Measurements from ENCODE around the gene MOCOS. TPM values are rescaled to one million over a fixed set of nuclear protein-coding genes. Genes with fewer than 3 reads are reported as not detected.

MOCOS gene
- polyA plus RNA-seq, 1 donor (not counting 4 experiments of a cell fraction or from before 2014, with no cell fraction given) = 2.8 TPM

DNA sequence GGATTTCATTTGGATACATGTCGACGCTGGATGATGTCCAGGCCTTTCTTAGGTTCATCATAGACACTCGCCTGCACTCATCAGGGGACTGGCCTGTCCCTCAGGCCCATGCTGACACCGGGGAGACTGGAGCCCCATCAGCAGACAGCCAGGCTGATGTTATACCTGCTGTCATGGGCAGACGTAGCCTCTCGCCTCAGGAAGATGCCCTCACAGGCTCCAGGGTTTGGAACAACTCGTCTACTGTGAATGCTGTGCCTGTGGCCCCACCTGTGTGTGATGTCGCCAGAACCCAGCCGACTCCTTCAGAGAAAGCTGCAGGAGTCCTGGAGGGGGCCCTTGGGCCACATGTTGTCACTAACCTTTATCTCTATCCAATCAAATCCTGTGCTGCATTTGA lies 28.3 kb downstream of the MOCOS start:
- Histone ChIP-seq H3K4me2 (ENCODE audit: control insufficient read depth, extremely low read depth, insufficient read depth, low read depth, low read length) (no peak overlapping the region), H2AFZ (ENCODE audit: control insufficient read depth, low read length) (no peak overlapping the region), H3K9ac (ENCODE audit: control insufficient read depth, extremely low read depth, insufficient read depth, low read length) (no peak overlapping the region), H3K79me2 (ENCODE audit: control insufficient read depth, insufficient read depth, low read length) (no peaks in the 10 kb centered on the region), H3K4me3 (ENCODE audit: control insufficient read depth in 2 of 3, extremely low read depth in 1 of 3, insufficient read depth in 2 of 3, low read depth in 1 of 3, low read length in 3 of 3) (no peak overlapping the region), H3K27ac (ENCODE audit: control insufficient read depth, insufficient read depth, low read length) (no peak overlapping the region), H3K4me1 (ENCODE audit: control insufficient read depth, extremely low read depth, insufficient read depth, low read length) (peaks cover 10% of the 10 kb centered on the region), H3K9me3 (ENCODE audit: control insufficient read depth, low read depth, low read length) (no peaks in the 10 kb centered on the region), H4K20me1 (ENCODE audit: control insufficient read depth, extremely low read depth, insufficient read depth, low read length) (no peaks in the 10 kb centered on the region), H3K27me3 (ENCODE audit: control insufficient read depth, extremely low read depth, insufficient read depth, low read length) (no peaks in the 10 kb centered on the region), H3K36me3 (ENCODE audit: control insufficient read depth in 2 of 2, extremely low read depth in 1 of 2, insufficient read depth in 2 of 2, low read length in 2 of 2) (no peaks in the 10 kb centered on the region), H3K9me1 (ENCODE audit: control insufficient read depth, extremely low read depth, insufficient read depth, low read length) (no peaks in the 10 kb centered on the region)
- TF ChIP-seq, protein P1, sequence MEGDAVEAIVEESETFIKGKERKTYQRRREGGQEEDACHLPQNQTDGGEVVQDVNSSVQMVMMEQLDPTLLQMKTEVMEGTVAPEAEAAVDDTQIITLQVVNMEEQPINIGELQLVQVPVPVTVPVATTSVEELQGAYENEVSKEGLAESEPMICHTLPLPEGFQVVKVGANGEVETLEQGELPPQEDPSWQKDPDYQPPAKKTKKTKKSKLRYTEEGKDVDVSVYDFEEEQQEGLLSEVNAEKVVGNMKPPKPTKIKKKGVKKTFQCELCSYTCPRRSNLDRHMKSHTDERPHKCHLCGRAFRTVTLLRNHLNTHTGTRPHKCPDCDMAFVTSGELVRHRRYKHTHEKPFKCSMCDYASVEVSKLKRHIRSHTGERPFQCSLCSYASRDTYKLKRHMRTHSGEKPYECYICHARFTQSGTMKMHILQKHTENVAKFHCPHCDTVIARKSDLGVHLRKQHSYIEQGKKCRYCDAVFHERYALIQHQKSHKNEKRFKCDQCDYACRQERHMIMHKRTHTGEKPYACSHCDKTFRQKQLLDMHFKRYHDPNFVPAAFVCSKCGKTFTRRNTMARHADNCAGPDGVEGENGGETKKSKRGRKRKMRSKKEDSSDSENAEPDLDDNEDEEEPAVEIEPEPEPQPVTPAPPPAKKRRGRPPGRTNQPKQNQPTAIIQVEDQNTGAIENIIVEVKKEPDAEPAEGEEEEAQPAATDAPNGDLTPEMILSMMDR (optimal IDR thresholded peaks at IDR 0.05 in 1 of 3, IDR thresholded peaks at IDR 0.05 in 1 of 3, conservative IDR thresholded peaks at IDR 0.05 in 1 of 3; ENCODE audit: extremely low read depth in 1 of 3, insufficient read depth in 2 of 3, low read length in 3 of 3) = no peak
- TF ChIP-seq EZH2 (IDR thresholded peaks at IDR 0.05; ENCODE audit: low read length) = no peak
- no peak for DNase-seq (ENCODE audit: low read depth, low spot score)
- FAIRE-seq = no peak
- dilution Hi-C loops (cut with MboI; ENCODE audit: extremely low pct_ligation_motif_present, low sequenced_read_pairs) = no loop called here

DNA sequence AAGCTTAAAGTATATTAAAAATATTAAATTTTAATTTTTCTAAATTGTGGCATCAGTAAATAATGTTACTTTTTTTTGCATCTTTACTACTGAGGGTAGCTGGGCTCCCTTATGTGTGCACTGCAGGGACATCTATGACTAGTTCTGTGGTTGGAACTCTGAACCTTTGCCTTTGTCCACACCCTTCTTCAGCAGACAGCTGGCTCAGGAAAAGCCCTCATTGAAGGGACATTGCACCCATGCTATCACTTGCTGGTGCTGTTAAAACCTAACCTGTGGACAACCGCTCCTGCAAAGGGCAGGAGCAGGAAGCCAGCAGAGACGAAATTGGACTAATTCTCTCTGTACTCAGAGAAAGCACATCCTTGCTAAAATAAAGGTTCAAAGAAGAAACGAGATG lies 30.1 kb downstream of the MOCOS start:
- TF ChIP-seq, protein P1 (optimal IDR thresholded peaks at IDR 0.05 in 1 of 3, IDR thresholded peaks at IDR 0.05 in 1 of 3, conservative IDR thresholded peaks at IDR 0.05 in 1 of 3; ENCODE audit: extremely low read depth in 1 of 3, insufficient read depth in 2 of 3, low read length in 3 of 3) = no peak
- no peak for TF ChIP-seq EZH2 (IDR thresholded peaks at IDR 0.05; ENCODE audit: low read length)
- Histone ChIP-seq H4K20me1 (ENCODE audit: control insufficient read depth, extremely low read depth, insufficient read depth, low read length) (no peaks in the 10 kb centered on the region), H3K9me3 (ENCODE audit: control insufficient read depth, low read depth, low read length) (no peaks in the 10 kb centered on the region), H3K36me3 (ENCODE audit: control insufficient read depth in 2 of 2, extremely low read depth in 1 of 2, insufficient read depth in 2 of 2, low read length in 2 of 2) (no peaks in the 10 kb centered on the region), H3K9me1 (ENCODE audit: control insufficient read depth, extremely low read depth, insufficient read depth, low read length) (no peaks in the 10 kb centered on the region), H3K27me3 (ENCODE audit: control insufficient read depth, extremely low read depth, insufficient read depth, low read length) (no peaks in the 10 kb centered on the region), H3K79me2 (ENCODE audit: control insufficient read depth, insufficient read depth, low read length) (no peaks in the 10 kb centered on the region), H3K27ac (ENCODE audit: control insufficient read depth, insufficient read depth, low read length) (no peak overlapping the region), H2AFZ (ENCODE audit: control insufficient read depth, low read length) (no peak overlapping the region), H3K4me1 (ENCODE audit: control insufficient read depth, extremely low read depth, insufficient read depth, low read length) (no peaks in the 10 kb centered on the region), H3K4me3 (ENCODE audit: control insufficient read depth in 2 of 3, extremely low read depth in 1 of 3, insufficient read depth in 2 of 3, low read depth in 1 of 3, low read length in 3 of 3) (no peak overlapping the region), H3K9ac (ENCODE audit: control insufficient read depth, extremely low read depth, insufficient read depth, low read length) (no peak overlapping the region), H3K4me2 (ENCODE audit: control insufficient read depth, extremely low read depth, insufficient read depth, low read depth, low read length) (no peak overlapping the region)
- dilution Hi-C loops (cut with MboI; ENCODE audit: extremely low pct_ligation_motif_present, low sequenced_read_pairs) = no loop called here
- FAIRE-seq (no peak), DNase-seq (ENCODE audit: low read depth, low spot score) (no peak)

Data from keratinocyte (primary cell).